Endothelial cell of hepatic sinusoid (primary cell): ENCODE measurements around the gene CDHR1.
"Not testable (repeated sequence)": the region's sequence is repeated elsewhere in the genome, so short reads cannot be mapped to it uniquely, and the experiment has no call there.

Experiments used
- in situ Hi-C: cut with HindIII; loops from 2 replicates; pipeline ENCODE4 v1.10.0; 2017; ENCODE audit warnings: low sequenced_read_pairs

CDHR1 gene

GRCh38 chr10:84172467-84173356, 21.6 kb upstream of the CDHR1 start:
- in situ Hi-C loops: no loop called here

- in situ Hi-C loops: no loop called here
Observed at GRCh38 chr10:84173501-84173929, 20.8 kb upstream of the CDHR1 start, which contains the start of gene GPR15LG. Gene GPR15LG (plus strand): TSS chr10:84173801. CDS start chr10:84173852, 51 bp downstream.

GRCh38 chr10:84175436-84175835, 18.9 kb upstream of the CDHR1 start:
- in situ Hi-C loops: no loop called here

- in situ Hi-C loops: no loop called here
Observed at GRCh38 chr10:84176351-84176750, 18.0 kb upstream of the CDHR1 start.

GRCh38 chr10:84176836-84177474, 17.4 kb upstream of the CDHR1 start:
- in situ Hi-C loops: no loop called here

- in situ Hi-C loops: no loop called here
Observed at GRCh38 chr10:84177541-84178141, 16.7 kb upstream of the CDHR1 start.

- in situ Hi-C loops: no loop called here
Observed at GRCh38 chr10:84178160-84178609, 16.2 kb upstream of the CDHR1 start.

GRCh38 chr10:84179059-84179710, 15.2 kb upstream of the CDHR1 start:
- in situ Hi-C loops: no loop called here

GRCh38 chr10:84180386-84180785, 14.0 kb upstream of the CDHR1 start:
- in situ Hi-C loops: not testable (repeated sequence)

- in situ Hi-C loops: no loop called here
Observed at GRCh38 chr10:84181631-84182030, 12.7 kb upstream of the CDHR1 start.

- in situ Hi-C loops: no loop called here
Observed at GRCh38 chr10:84184517-84184916, 9.8 kb upstream of the CDHR1 start.

GRCh38 chr10:84185526-84186175, 8.7 kb upstream of the CDHR1 start:
- in situ Hi-C loops: no loop called here

- in situ Hi-C loops: no loop called here
Observed at GRCh38 chr10:84188815-84189214, 5.5 kb upstream of the CDHR1 start.

- in situ Hi-C loops: no loop called here
Observed at GRCh38 chr10:84190621-84191020, 3.7 kb upstream of the CDHR1 start.

GRCh38 chr10:84191106-84191505, 3.2 kb upstream of the CDHR1 start:
- in situ Hi-C loops: no loop called here

GRCh38 chr10:84193327-84193726, 1.0 kb upstream of the CDHR1 start:
- in situ Hi-C loops: no loop called here

GRCh38 chr10:84193846-84194423, 402 bp upstream of the CDHR1 start:
- in situ Hi-C loops: no loop called here

GRCh38 chr10:84195044-84195830, 900 bp downstream of the CDHR1 start:
- in situ Hi-C loops: no loop called here

- in situ Hi-C loops: no loop called here
Observed at GRCh38 chr10:84196083-84196482, 1.7 kb downstream of the CDHR1 start.
